Hepatocyte (in vitro differentiated cells): Measurements from ENCODE around the gene PGLYRP4. TPM values are rescaled to one million over a fixed set of nuclear protein-coding genes. Genes with fewer than 3 reads are reported as not detected.

Experiments
- DNase-seq: peaks from one replicate; pipeline ENCODE4 v3.0.0-alpha.2; 2016; ENCODE audit warnings: low spot score
- H2AFZ ChIP-seq: fragments of 200-600 bp; sonication (generic); 2 replicates; pipeline ENCODE4 v1.6.0; 2016; ENCODE audit warnings: antibody characterized with exemption, mild to moderate bottlenecking
- H3K27ac ChIP-seq: fragments of 200-600 bp; sonication (generic); 2 replicates; pipeline ENCODE4 v1.5.1; 2016; ENCODE audit warnings: mild to moderate bottlenecking
- H3K27me3 ChIP-seq: fragments of 200-600 bp; sonication (generic); 2 replicates; pipeline ENCODE4 v1.6.1; 2016
- H3K36me3 ChIP-seq: fragments of 200-600 bp; sonication (generic); replicated peaks from 2 replicates; pipeline ENCODE4 v1.5.1; 2016; ENCODE audit warnings: low read depth; ENCODE audit not compliant: insufficient read depth
- H3K4me1 ChIP-seq: fragments of 200-600 bp; sonication (generic); 2 replicates; pipeline ENCODE4 v1.5.1; 2016; ENCODE audit warnings: mild to moderate bottlenecking, moderate library complexity; ENCODE audit not compliant: insufficient read depth
- H3K4me2 ChIP-seq: fragments of 200-600 bp; sonication (generic); 2 replicates; pipeline ENCODE4 v1.6.0; 2016
- H3K4me3 ChIP-seq: fragments of 200-600 bp; sonication (generic); 2 replicates; pipeline ENCODE4 v1.5.1; 2016; ENCODE audit warnings: mild to moderate bottlenecking
- H3K79me2 ChIP-seq: fragments of 200-600 bp; sonication (generic); 2 replicates; pipeline ENCODE4 v1.6.0; 2017; ENCODE audit warnings: mild to moderate bottlenecking
- H3K9me2 ChIP-seq: fragments of 200-600 bp; sonication (generic); replicated peaks from 2 replicates; pipeline ENCODE4 v1.6.0; 2017; ENCODE audit warnings: mild to moderate bottlenecking; ENCODE audit not compliant: insufficient read depth
- H3K9me3 ChIP-seq: fragments of 200-600 bp; sonication (generic); 2 replicates; pipeline ENCODE4 v1.5.1; 2016; ENCODE audit warnings: low read depth, mild to moderate bottlenecking
- H4K20me1 ChIP-seq: fragments of 200-600 bp; sonication (generic); 2 replicates; pipeline ENCODE4 v1.6.0; 2016; ENCODE audit warnings: mild to moderate bottlenecking; ENCODE audit not compliant: insufficient read depth, poor library complexity, severe bottlenecking
- CTCF ChIP-seq: fragments of 200-600 bp; sonication (generic); IDR thresholded peaks from 2 replicates; pipeline ENCODE4 v1.5.1; 2016; ENCODE audit warnings: antibody characterized with exemption, mild to moderate bottlenecking; ENCODE audit not compliant: poor library complexity
- EZH2 ChIP-seq: fragments of 200-600 bp; sonication (generic); IDR thresholded peaks from 2 replicates; pipeline ENCODE4 v1.6.1; 2016; ENCODE audit warnings: antibody characterized with exemption, mild to moderate bottlenecking, borderline replicate concordance
- EZH2phosphoT487 ChIP-seq: fragments of 200-600 bp; sonication (generic); IDR thresholded peaks from one replicate; pipeline ENCODE4 v1.6.1; 2018; ENCODE audit warnings: antibody characterized with exemption, mild to moderate bottlenecking, low read depth, moderate library complexity; ENCODE audit not compliant: unreplicated experiment, severe bottlenecking
- WGBS: methylation state at CpG from one replicate; pipeline ENCODE4 v1.1.6; 2016; ENCODE audit warnings: low lambda C conversion rate; ENCODE audit errors: missing lambda C conversion rate; 5-methylcytosine and 5-hydroxymethylcytosine counted together
- polyA plus RNA-seq: library from polyadenylated mRNA; unstranded; fragments of >200 nt; fragmentation: Nextera tagmentation; extraction: Ambion mirVana; gene quantifications from 2 replicates; pipeline ENCODE4 v1.2.1, GENCODE V29; 2016
- total RNA-seq: library from RNA; depleted of rRNA; stranded (reverse); fragments of >200 nt; gene quantifications from 2 replicates; pipeline ENCODE4 v1.2.3, GENCODE V29; 2014

Gene PGLYRP4
- total and polyA plus RNA-seq, 2 experiments from 2014 or later = not detected

GRCh38 chr1:153293480-153293775 lies 55.2 kb downstream of the PGLYRP4 start:
- DNase-seq = no peak
- H3K79me2 ChIP-seq = no peaks in the 10 kb centered on the region
- H3K9me2 ChIP-seq = no peaks in the 10 kb centered on the region
- no peak overlapping the region for H3K27ac ChIP-seq
- H3K4me3 ChIP-seq = no peak overlapping the region
- no peaks in the 10 kb centered on the region for H3K27me3 ChIP-seq
- no peaks in the 10 kb centered on the region for H3K36me3 ChIP-seq
- no peaks in the 10 kb centered on the region for H4K20me1 ChIP-seq
- H3K4me2 ChIP-seq = no peak overlapping the region
- 87% methylated on average over 7 of the region's 7 CpGs for WGBS
- no peak overlapping the region for H2AFZ ChIP-seq
- no peaks in the 10 kb centered on the region for H3K4me1 ChIP-seq
- no peaks in the 10 kb centered on the region for H3K9me3 ChIP-seq
- TF ChIP-seq CTCF (no peak), EZH2 (no peak), EZH2phosphoT487 (no peak)

GRCh38 chr1:153292740-153293479 lies 55.7 kb downstream of the PGLYRP4 start:
- no peaks in the 10 kb centered on the region for H3K79me2 ChIP-seq
- H3K9me3 ChIP-seq = no peaks in the 10 kb centered on the region
- no peak overlapping the region for H2AFZ ChIP-seq
- no peak overlapping the region for H3K27ac ChIP-seq
- DNase-seq = no peak
- H4K20me1 ChIP-seq = no peaks in the 10 kb centered on the region
- H3K36me3 ChIP-seq = no peaks in the 10 kb centered on the region
- H3K4me3 ChIP-seq = no peak overlapping the region
- TF ChIP-seq EZH2 (no peak), CTCF (no peak), EZH2phosphoT487 (no peak)
- H3K9me2 ChIP-seq = no peaks in the 10 kb centered on the region
- H3K27me3 ChIP-seq = no peaks in the 10 kb centered on the region
- H3K4me1 ChIP-seq = no peaks in the 10 kb centered on the region
- WGBS = 85% methylated on average over 25 of the region's 25 CpGs
- H3K4me2 ChIP-seq = no peak overlapping the region

GRCh38 chr1:153292185-153292584 lies 56.5 kb downstream of the PGLYRP4 start:
- Histone ChIP-seq H2AFZ (no peak overlapping the region), H4K20me1 (no peaks in the 10 kb centered on the region), H3K4me3 (no peak overlapping the region), H3K27ac (no peak overlapping the region), H3K9me3 (no peaks in the 10 kb centered on the region), H3K4me2 (no peak overlapping the region), H3K27me3 (no peaks in the 10 kb centered on the region), H3K9me2 (no peaks in the 10 kb centered on the region), H3K79me2 (no peaks in the 10 kb centered on the region), H3K4me1 (no peaks in the 10 kb centered on the region), H3K36me3 (no peaks in the 10 kb centered on the region)
- TF ChIP-seq EZH2 = no peak
- TF ChIP-seq EZH2phosphoT487 = no peak
- TF ChIP-seq CTCF = no peak
- WGBS = 75% methylated on average over 8 of the region's 8 CpGs
- no peak for DNase-seq

GRCh38 chr1:153291514-153291913 lies 57.1 kb downstream of the PGLYRP4 start:
- no peak for DNase-seq
- TF ChIP-seq CTCF (no peak), EZH2phosphoT487 (no peak), EZH2 (no peak)
- H3K27me3 ChIP-seq = no peaks in the 10 kb centered on the region

More at GRCh38 chr1:153291514-153291913, 57.1 kb downstream of the PGLYRP4 start:
- Histone ChIP-seq H3K9me2 (no peaks in the 10 kb centered on the region), H3K4me2 (no peak overlapping the region), H3K4me3 (no peak overlapping the region), H3K36me3 (no peaks in the 10 kb centered on the region), H3K27ac (no peak overlapping the region), H4K20me1 (no peaks in the 10 kb centered on the region), H3K4me1 (no peaks in the 10 kb centered on the region), H2AFZ (no peak overlapping the region), H3K79me2 (no peaks in the 10 kb centered on the region), H3K9me3 (no peaks in the 10 kb centered on the region)
- WGBS = 73% methylated on average over 5 of the region's 5 CpGs
